Nephron progenitor cell (in vitro differentiated cells): Measurements from ENCODE around the gene GEN1.

ENCODE experiments used
- DNase-seq: peaks from one replicate; pipeline ENCODE4 v3.0.0; 2021
- H3K27ac Mint-ChIP-seq: 2 replicates; pipeline ENCODE4 v1.8.0; 2021; ENCODE audit warnings: mild to moderate bottlenecking, moderate library complexity, mixed read lengths
- H3K27me3 Mint-ChIP-seq: 2 replicates; pipeline ENCODE4 v1.8.0; 2021; ENCODE audit warnings: mild to moderate bottlenecking, low read depth, mixed read lengths; ENCODE audit not compliant: poor library complexity
- H3K36me3 Mint-ChIP-seq: 2 replicates; pipeline ENCODE4 v1.8.0; 2021; ENCODE audit warnings: low read depth, mixed read lengths
- H3K4me1 Mint-ChIP-seq: 2 replicates; pipeline ENCODE4 v1.8.0; 2021; ENCODE audit warnings: mixed read lengths
- H3K4me3 Mint-ChIP-seq: 2 replicates; pipeline ENCODE4 v1.8.0; 2021; ENCODE audit warnings: mild to moderate bottlenecking, moderate library complexity, mixed read lengths
- H3K9me3 Mint-ChIP-seq: 2 replicates; pipeline ENCODE4 v1.8.0; 2021; ENCODE audit warnings: mild to moderate bottlenecking, moderate library complexity, mixed read lengths
- CTCF ChIP-seq: fragments of 200-600 bp; sonication (generic); IDR thresholded peaks from 2 replicates; pipeline ENCODE4 v1.5.0; 2021; ENCODE audit warnings: antibody characterized with exemption

The GEN1 gene

GRCh38 chr2:17757321-17757720 lies 3.4 kb downstream of the GEN1 start:
- H3K27me3 Mint-ChIP-seq = no peaks in the 10 kb centered on the region
- peaks cover 44% of the 10 kb centered on the region for H3K4me1 Mint-ChIP-seq
- no peak for DNase-seq
- H3K27ac Mint-ChIP-seq = peak overlapping the region; percentile 58
- no peaks in the 10 kb centered on the region for H3K9me3 Mint-ChIP-seq
- H3K36me3 Mint-ChIP-seq = peaks cover 23% of the 10 kb centered on the region
- peak overlapping the region; percentile 58 for H3K4me3 Mint-ChIP-seq
- no peak for TF ChIP-seq CTCF

GRCh38 chr2:17758118-17758517 lies 4.2 kb downstream of the GEN1 start:
- H3K4me3 Mint-ChIP-seq = no peak overlapping the region
- H3K36me3 Mint-ChIP-seq = peaks cover 31% of the 10 kb centered on the region
- TF ChIP-seq CTCF = no peak
- no peak for DNase-seq
- no peaks in the 10 kb centered on the region for H3K27me3 Mint-ChIP-seq
- H3K4me1 Mint-ChIP-seq = peaks cover 36% of the 10 kb centered on the region
- no peaks in the 10 kb centered on the region for H3K9me3 Mint-ChIP-seq
- peak overlapping the region; percentile 20 for H3K27ac Mint-ChIP-seq

- no peak for TF ChIP-seq CTCF
- Mint-ChIP-seq H3K27ac (no peak overlapping the region), H3K9me3 (no peaks in the 10 kb centered on the region), H3K27me3 (no peaks in the 10 kb centered on the region), H3K4me3 (no peak overlapping the region), H3K4me1 (peaks cover 36% of the 10 kb centered on the region), H3K36me3 (peaks cover 47% of the 10 kb centered on the region)
- no peak for DNase-seq
Measured at GRCh38 chr2:17759805-17760204, 5.9 kb downstream of the GEN1 start.

- H3K36me3 Mint-ChIP-seq = peaks cover 55% of the 10 kb centered on the region
- no peak overlapping the region for H3K4me3 Mint-ChIP-seq
- peaks cover 10% of the 10 kb centered on the region for H3K4me1 Mint-ChIP-seq
- no peaks in the 10 kb centered on the region for H3K27me3 Mint-ChIP-seq
- no peak for DNase-seq
- no peak for TF ChIP-seq CTCF
- H3K9me3 Mint-ChIP-seq = no peaks in the 10 kb centered on the region
- no peak overlapping the region for H3K27ac Mint-ChIP-seq
Measured at GRCh38 chr2:17762451-17762850, 8.5 kb downstream of the GEN1 start.

- no peak for TF ChIP-seq CTCF
- Mint-ChIP-seq H3K27ac (no peak overlapping the region), H3K4me3 (no peak overlapping the region), H3K36me3 (peaks cover 63% of the 10 kb centered on the region), H3K27me3 (no peaks in the 10 kb centered on the region), H3K4me1 (no peaks in the 10 kb centered on the region), H3K9me3 (no peaks in the 10 kb centered on the region)
- no peak for DNase-seq
Measured at GRCh38 chr2:17763641-17764333, 9.8 kb downstream of the GEN1 start.

GRCh38 chr2:17765398-17765797 lies 11.5 kb downstream of the GEN1 start:
- Mint-ChIP-seq H3K9me3 (no peaks in the 10 kb centered on the region), H3K4me1 (no peaks in the 10 kb centered on the region), H3K27me3 (no peaks in the 10 kb centered on the region), H3K4me3 (no peak overlapping the region), H3K36me3 (peaks cover 59% of the 10 kb centered on the region), H3K27ac (no peak overlapping the region)
- no peak for TF ChIP-seq CTCF
- no peak for DNase-seq
